OCI-LY7 (cell line): ENCODE data around the gene LRRC37A3. TPM values are rescaled to one million over a fixed set of nuclear protein-coding genes. Genes with fewer than 3 reads are reported as not detected.
"Not testable (repeated sequence)": the region's sequence is repeated elsewhere in the genome, so short reads cannot be mapped to it uniquely, and the experiment has no call there.

Source experiments
- BruUV-seq: library from RNA; stranded (reverse); fragments of 400-500 nt; replicated peaks from 2 replicates; lab custom pipeline; 2021; lab: Mats Ljungman, UMichigan
- CTCF ChIA-PET: fragments of 300-600 bp; sonication (Branson Sonifier 250); formaldehyde crosslinking; loops from one replicate; lab custom pipeline; 2022; ENCODE audit warnings: antibody characterized with exemption; ENCODE audit not compliant: unreplicated experiment; lab: Charles Lee
- POLR2A ChIA-PET: fragments of 300-600 bp; sonication (Branson Sonifier 250); formaldehyde crosslinking; loops from one replicate; lab custom pipeline; 2022; ENCODE audit warnings: antibody characterized with exemption; lab: Charles Lee
- DNase-seq: peaks from one replicate; pipeline ENCODE4 v3.0.0-alpha.2; 2015; ENCODE audit warnings: low spot score
- H2AFZ ChIP-seq: fragments of 200-600 bp; sonication (generic), shearing (Covaris generic); 2 replicates; pipeline ENCODE4 v1.6.1; 2014; ENCODE audit warnings: mild to moderate bottlenecking, antibody characterized with exemption, low read length, moderate library complexity
- H3K27ac ChIP-seq: fragments of 200-600 bp; sonication (generic); 2 replicates; pipeline ENCODE4 v1.5.1; 2014; ENCODE audit warnings: mixed run types, low read depth, mild to moderate bottlenecking, moderate library complexity, low read length, inconsistent platforms; ENCODE audit not compliant: poor library complexity, severe bottlenecking
- H3K36me3 ChIP-seq: fragments of 200-600 bp; sonication (generic); 2 replicates; pipeline ENCODE4 v1.6.1; 2014; ENCODE audit warnings: mild to moderate bottlenecking, antibody characterized with exemption, low read length, moderate library complexity, mixed read lengths; ENCODE audit not compliant: insufficient read depth
- H3K4me1 ChIP-seq: fragments of 200-600 bp; sonication (generic); 2 replicates; pipeline ENCODE4 v1.5.1; 2014; ENCODE audit warnings: mild to moderate bottlenecking, low read length; ENCODE audit not compliant: insufficient read depth, poor library complexity, severe bottlenecking
- H3K4me2 ChIP-seq: fragments of 200-600 bp; sonication (generic); 2 replicates; pipeline ENCODE4 v1.6.1; 2014; ENCODE audit warnings: mild to moderate bottlenecking, low read length
- H3K4me3 ChIP-seq: fragments of 200-600 bp; sonication (generic); 2 replicates; pipeline ENCODE4 v1.5.1; 2014; ENCODE audit warnings: mild to moderate bottlenecking, low read depth, low read length; ENCODE audit not compliant: poor library complexity, severe bottlenecking
- H3K79me2 ChIP-seq: fragments of 200-600 bp; sonication (generic); 2 replicates; pipeline ENCODE4 v1.6.1; 2016; ENCODE audit warnings: low read depth, mild to moderate bottlenecking, low read length, moderate library complexity, mixed read lengths; ENCODE audit not compliant: insufficient read depth
- H3K9me2 ChIP-seq: fragments of 200-600 bp; sonication (generic); 2 replicates; pipeline ENCODE4 v1.6.1; 2016; ENCODE audit warnings: mild to moderate bottlenecking, low read length, mixed read lengths; ENCODE audit not compliant: insufficient read depth
- H3K9me3 ChIP-seq: fragments of 200-600 bp; sonication (generic); 2 replicates; pipeline ENCODE4 v1.6.1; 2014; ENCODE audit warnings: mild to moderate bottlenecking, mixed run types, low read length, mixed read lengths
- H4K20me1 ChIP-seq: fragments of 200-600 bp; sonication (generic); 2 replicates; pipeline ENCODE4 v1.6.1; 2014; ENCODE audit warnings: mild to moderate bottlenecking, antibody characterized with exemption, low read length, moderate library complexity, mixed read lengths; ENCODE audit not compliant: insufficient read depth
- CTCF ChIP-seq: fragments of 200-600 bp; sonication (generic); conservative IDR thresholded peaks from 2 replicates; pipeline ENCODE4 v1.5.1; 2014; ENCODE audit warnings: mild to moderate bottlenecking, antibody characterized with exemption, low read length, moderate library complexity, mixed read lengths
- EZH2phosphoT487 ChIP-seq: fragments of 200-600 bp; sonication (generic); IDR thresholded peaks from 2 replicates; pipeline ENCODE4 v1.6.1; 2018; ENCODE audit warnings: low read depth, borderline replicate concordance, mild to moderate bottlenecking, mixed run types, antibody characterized with exemption, low read length, moderate library complexity, mixed read lengths
- intact Hi-C: fragments of 100-400 bp; cut with micrococcal nuclease; formaldehyde crosslinking; loops from one replicate; pipeline ENCODE4 v1.10.0; 2022; ENCODE audit not compliant: unreplicated experiment
- total RNA-seq, 2 experiments: library from RNA; depleted of rRNA in 1 of 2; stranded (reverse); fragments of >200 nt in 1 of 2; shearing (Covaris generic) in 1 of 2; gene quantifications; 2 replicates each; pipeline ENCODE4 v1.2.3, GENCODE V29; 2014 to 2022

Gene LRRC37A3
- total RNA-seq, 2 experiments from 2014 or later, result 7.3 to 27.6 TPM

- DNase-seq, result peak; percentile 86
- POLR2A ChIA-PET, result interaction anchor here (0.6 to 5.1 kb wide), 9 partner anchors 11 to 247 kb away, joined by 3 to 13 read pairs (median 3); no protein-coding TSS in a partner anchor
- intact Hi-C loops, result loop anchor here (1.0 to 5.0 kb wide), 6 partner anchors 41 to 237 kb away; partner anchors contain the start of gene RGS9
- BruUV-seq, H3K9me3 ChIP-seq, H4K20me1 ChIP-seq, H3K36me3 ChIP-seq, H3K9me2 ChIP-seq: not testable (repeated sequence)
- peak overlapping the region; percentile 64 for H3K27ac ChIP-seq
- H2AFZ ChIP-seq, result peak overlapping the region; percentile 31; the same call in 1 of the 2 replicates
- peak; percentile 86 for TF ChIP-seq CTCF
- peak overlapping the region; percentile 57 for H3K4me2 ChIP-seq
- H3K79me2 ChIP-seq, result peaks cover 24% of the 10 kb centered on the region
- CTCF ChIA-PET, result interaction anchor here (0.5 to 1.0 kb wide), 2 partner anchors 9 to 135 kb away, joined by 3 read pairs; no protein-coding TSS in a partner anchor
- H3K4me1 ChIP-seq, result peaks cover 81% of the 10 kb centered on the region
- peak overlapping the region; percentile 30 for H3K4me3 ChIP-seq
These were observed 42.5 kb upstream of the LRRC37A3 start for GRCh38 chr17:64961563-64962378.

- Histone ChIP-seq H3K9me3 (peaks cover 8% of the 10 kb centered on the region; the same call in 1 of the 2 replicates), H3K27ac (no peak overlapping the region), H4K20me1 (no peaks in the 10 kb centered on the region), H3K4me1 (no peaks in the 10 kb centered on the region), H3K4me2 (no peak overlapping the region), H2AFZ (no peak overlapping the region), H3K9me2 (no peaks in the 10 kb centered on the region), H3K79me2 (no peaks in the 10 kb centered on the region), H3K36me3 (peaks cover 4% of the 10 kb centered on the region; the same call in 1 of the 2 replicates), H3K4me3 (no peak overlapping the region)
- no peak for DNase-seq
- POLR2A ChIA-PET, result no interaction called here
- intact Hi-C loops, result no loop called here
- BruUV-seq, result TSS peak; percentile 9
- CTCF ChIA-PET, result interaction anchor here (1.5 kb wide), 1 partner anchor 9 kb away, joined by 3 read pairs; no protein-coding TSS in a partner anchor
- no peak for TF ChIP-seq EZH2phosphoT487
- TF ChIP-seq CTCF, result no peak
These were observed 32.6 kb upstream of the LRRC37A3 start for GRCh38 chr17:64951877-64952276.

- no peak overlapping the region for H2AFZ ChIP-seq
- no peak overlapping the region for H3K4me3 ChIP-seq
- H3K9me3 ChIP-seq, result peaks cover 8% of the 10 kb centered on the region; the same call in 1 of the 2 replicates
- no peak for DNase-seq
- POLR2A ChIA-PET, result no interaction called here
- no peaks in the 10 kb centered on the region for H3K9me2 ChIP-seq
- CTCF ChIA-PET, result no interaction called here
- H3K36me3 ChIP-seq, result peaks cover 4% of the 10 kb centered on the region; the same call in 1 of the 2 replicates
- no peaks in the 10 kb centered on the region for H4K20me1 ChIP-seq
- BruUV-seq, result no TSS peak
- H3K27ac ChIP-seq, result no peak overlapping the region
- TF ChIP-seq EZH2phosphoT487 (no peak), CTCF (no peak)
- no peaks in the 10 kb centered on the region for H3K79me2 ChIP-seq
- intact Hi-C loops, result no loop called here
- H3K4me1 ChIP-seq, result no peaks in the 10 kb centered on the region
- no peak overlapping the region for H3K4me2 ChIP-seq
These were observed 31.6 kb upstream of the LRRC37A3 start for GRCh38 chr17:64950871-64951270.
